ENCODE results near the gene CACNG1.
"Not testable (repeated sequence)": the region's sequence is repeated elsewhere in the genome, so short reads cannot be mapped to it uniquely, and the experiment has no call there.

CACNG1 gene

GRCh38 chr17:67025216-67025792 lies 19.1 kb upstream of the CACNG1 start:
- no peak for DNase-seq (ENCODE audit: low read depth in 2 of 2)

- DNase-seq (ENCODE audit: low read depth in 2 of 2): no peak
These were observed 18.0 kb upstream of the CACNG1 start for GRCh38 chr17:67026341-67026740.

- no peak for DNase-seq (ENCODE audit: low read depth in 2 of 2)
These were observed 17.2 kb upstream of the CACNG1 start for GRCh38 chr17:67027031-67027628.

- DNase-seq (ENCODE audit: low read depth in 2 of 2): no peak
These were observed 13.7 kb upstream of the CACNG1 start for GRCh38 chr17:67030641-67031040.

- DNase-seq (ENCODE audit: low read depth in 2 of 2): no peak
These were observed 12.0 kb upstream of the CACNG1 start for GRCh38 chr17:67032382-67032781.

GRCh38 chr17:67032985-67033384 lies 11.4 kb upstream of the CACNG1 start:
- DNase-seq (ENCODE audit: low read depth in 2 of 2): no peak

GRCh38 chr17:67033613-67034012 lies 10.7 kb upstream of the CACNG1 start:
- no peak for DNase-seq (ENCODE audit: low read depth in 2 of 2)

- DNase-seq (ENCODE audit: low read depth in 2 of 2): no peak
These were observed 8.9 kb upstream of the CACNG1 start for GRCh38 chr17:67035131-67036083.

- no peak for DNase-seq (ENCODE audit: low read depth in 2 of 2)
These were observed 5.4 kb upstream of the CACNG1 start for GRCh38 chr17:67038861-67039365.

- DNase-seq (ENCODE audit: low read depth in 2 of 2): no peak
These were observed 3.7 kb upstream of the CACNG1 start for GRCh38 chr17:67040652-67041051.

- not testable (repeated sequence) for DNase-seq (ENCODE audit: low read depth in 2 of 2)
These were observed 3.2 kb upstream of the CACNG1 start for GRCh38 chr17:67041119-67041518.

GRCh38 chr17:67041531-67041930 lies 2.8 kb upstream of the CACNG1 start:
- DNase-seq (ENCODE audit: low read depth in 2 of 2): no peak

GRCh38 chr17:67041941-67042899 lies 2.1 kb upstream of the CACNG1 start:
- DNase-seq (ENCODE audit: low read depth in 2 of 2): no peak

- no peak for DNase-seq (ENCODE audit: low read depth in 2 of 2)
These were observed 1.1 kb upstream of the CACNG1 start for GRCh38 chr17:67043283-67043682.

- no peak for DNase-seq (ENCODE audit: low read depth in 2 of 2)
These were observed 586 bp downstream of the CACNG1 start for GRCh38 chr17:67044940-67045339.

GRCh38 chr17:67046398-67046797 lies 2.0 kb downstream of the CACNG1 start:
- no peak for DNase-seq (ENCODE audit: low read depth in 2 of 2)

- no peak for DNase-seq (ENCODE audit: low read depth in 2 of 2)
These were observed 3.0 kb downstream of the CACNG1 start for GRCh38 chr17:67047382-67047781.

GRCh38 chr17:67049025-67049739 lies 4.8 kb downstream of the CACNG1 start:
- no peak for DNase-seq (ENCODE audit: low read depth in 2 of 2)

- no peak for DNase-seq (ENCODE audit: low read depth in 2 of 2)
These were observed 5.7 kb downstream of the CACNG1 start for GRCh38 chr17:67050066-67050465.

- DNase-seq (ENCODE audit: low read depth in 2 of 2): no peak
These were observed 6.3 kb downstream of the CACNG1 start for GRCh38 chr17:67050471-67051154.
